HG02798 (cell line): ENCODE data around the gene PLPP7.

Source experiments
- ATAC-seq: cut with Tn5 transposase; IDR thresholded peaks from one replicate; pipeline ENCODE4 v1.9.1; 2021; ENCODE audit warnings: mild to moderate bottlenecking; ENCODE audit not compliant: unreplicated experiment, poor library complexity

Gene PLPP7

GRCh38 chr9:131279863-131280570, 9.5 kb upstream of the PLPP7 start:
- ATAC-seq = no peak

GRCh38 chr9:131280660-131281059, 8.9 kb upstream of the PLPP7 start:
- no peak for ATAC-seq

- no peak for ATAC-seq
These were observed 8.2 kb upstream of the PLPP7 start for GRCh38 chr9:131281119-131281965.

- no peak for ATAC-seq
These were observed 7.3 kb upstream of the PLPP7 start for GRCh38 chr9:131282175-131282574.

GRCh38 chr9:131282688-131283422, 6.7 kb upstream of the PLPP7 start:
- no peak for ATAC-seq

GRCh38 chr9:131284856-131285255, 4.7 kb upstream of the PLPP7 start:
- ATAC-seq = no peak

GRCh38 chr9:131287359-131287758, 2.2 kb upstream of the PLPP7 start:
- ATAC-seq = no peak

- no peak for ATAC-seq
These were observed 1.3 kb upstream of the PLPP7 start for GRCh38 chr9:131288217-131288616.

GRCh38 chr9:131290036-131290766, 678 bp downstream of the PLPP7 start:
- ATAC-seq = no peak

GRCh38 chr9:131290767-131291370, 1.3 kb downstream of the PLPP7 start:
- no peak for ATAC-seq

GRCh38 chr9:131291795-131292315, 2.3 kb downstream of the PLPP7 start:
- ATAC-seq = no peak

GRCh38 chr9:131292937-131293336, 3.4 kb downstream of the PLPP7 start:
- ATAC-seq = no peak

GRCh38 chr9:131296460-131296859, 6.9 kb downstream of the PLPP7 start:
- ATAC-seq = no peak

- no peak for ATAC-seq
These were observed 7.5 kb downstream of the PLPP7 start for GRCh38 chr9:131296906-131297500.

- ATAC-seq = no peak
These were observed 8.4 kb downstream of the PLPP7 start for GRCh38 chr9:131297903-131298302.

- ATAC-seq = no peak
These were observed 8.8 kb downstream of the PLPP7 start for GRCh38 chr9:131298341-131298740.

- no peak for ATAC-seq
These were observed 9.3 kb downstream of the PLPP7 start for GRCh38 chr9:131298816-131299215.

- no peak for ATAC-seq
These were observed 9.9 kb downstream of the PLPP7 start for GRCh38 chr9:131299346-131299960.

- no peak for ATAC-seq
These were observed 10.4 kb downstream of the PLPP7 start for GRCh38 chr9:131299961-131300347.
